Endothelial cell of umbilical vein (primary cell): ENCODE measurements around the gene CAPN2. TPM values are rescaled to one million over a fixed set of nuclear protein-coding genes. Genes with fewer than 3 reads are reported as not detected.

Experiments
- BruUV-seq: library from RNA; stranded (reverse); fragments of 400-500 nt; replicated peaks from 2 replicates; lab custom pipeline; 2021; lab: Mats Ljungman, UMichigan
- CTCF ChIA-PET: fragments of 300-600, 350-600 bp; sonication (Branson Sonifier 250); formaldehyde crosslinking; loops from one replicate; lab custom pipeline; 2021; ENCODE audit warnings: antibody characterized with exemption, inconsistent platforms; lab: Charles Lee
- POLR2A ChIA-PET: fragments of 300-600, 350-600 bp; sonication (Branson Sonifier 250); formaldehyde crosslinking; loops from one replicate; lab custom pipeline; 2021; ENCODE audit warnings: antibody characterized with exemption, inconsistent platforms; lab: Charles Lee
- DNase-seq: peaks from one replicate; pipeline ENCODE4 v3.0.0-alpha.2; 2011; ENCODE audit warnings: low read depth, low spot score
- FAIRE-seq: peaks from 2 replicates; lab custom pipeline; 2011; peaks lifted over from hg19 to GRCh38; lab: Jason Lieb, UNC
- H2AFZ ChIP-seq: 2 replicates; pipeline ENCODE4 v1.6.0; 2012; ENCODE audit warnings: low read depth, low read length, control low read depth, inconsistent platforms
- H3K27ac ChIP-seq: 2 replicates; pipeline ENCODE4 v1.5.1; 2011; ENCODE audit warnings: low read depth, mild to moderate bottlenecking, control low read depth, low read length, moderate library complexity; ENCODE audit not compliant: insufficient read depth
- H3K27me3 ChIP-seq, 2 experiments: 2 replicates each; pipeline versions ENCODE4 v1.6.0 to v1.6.1; 2011; ENCODE audit warnings: low read length in 2 of 2, mixed read lengths in 1 of 2; ENCODE audit not compliant: control insufficient read depth in 2 of 2, insufficient read depth in 2 of 2
- H3K36me3 ChIP-seq, 2 experiments: 2 replicates in 1 of 2; 3 replicates in 1 of 2; pipeline ENCODE4 v1.5.1; 2011; ENCODE audit warnings: low read length in 2 of 2, mild to moderate bottlenecking in 1 of 2, moderate library complexity in 1 of 2; ENCODE audit not compliant: control insufficient read depth in 2 of 2, insufficient read depth in 2 of 2; ENCODE audit errors: extremely low read depth in 1 of 2
- H3K4me1 ChIP-seq: 3 replicates; pipeline ENCODE4 v1.5.1; 2011; ENCODE audit warnings: mild to moderate bottlenecking, low read length; ENCODE audit not compliant: control insufficient read depth, insufficient read depth; ENCODE audit errors: extremely low read depth
- H3K4me2 ChIP-seq: 2 replicates; pipeline ENCODE4 v1.6.1; 2011; ENCODE audit warnings: low read length, control low read depth, mixed read lengths; ENCODE audit not compliant: insufficient read depth
- H3K4me3 ChIP-seq, 3 experiments: fragments of 200-600 bp in 1 of 3; sonication (generic), shearing (Covaris generic) in 1 of 3; replicated peaks in 1 of 3; 2 replicates each; pipeline ENCODE4 v1.5.1; 2011 to 2016; ENCODE audit warnings: control low read depth in 3 of 3, low read length in 3 of 3, mild to moderate bottlenecking in 2 of 3, inconsistent platforms in 1 of 3, low read depth in 1 of 3, moderate library complexity in 1 of 3; ENCODE audit not compliant: insufficient read depth in 1 of 3
- H3K79me2 ChIP-seq: 2 replicates; pipeline ENCODE4 v1.6.0; 2012; ENCODE audit warnings: low read length, inconsistent platforms; ENCODE audit not compliant: control insufficient read depth, insufficient read depth
- H3K9ac ChIP-seq: replicated peaks from 2 replicates; pipeline ENCODE3; 2011; ENCODE audit warnings: low read length, control low read depth; ENCODE audit not compliant: insufficient read depth; ENCODE audit errors: extremely low read depth
- H3K9me1 ChIP-seq: replicated peaks from 3 replicates; pipeline ENCODE4 v1.6.0; 2011; ENCODE audit warnings: mild to moderate bottlenecking, low read length; ENCODE audit not compliant: control insufficient read depth, insufficient read depth; ENCODE audit errors: extremely low read depth
- H3K9me3 ChIP-seq: replicated peaks from 2 replicates; pipeline ENCODE4 v1.5.1; 2012; ENCODE audit warnings: low read length, inconsistent platforms; ENCODE audit not compliant: control insufficient read depth, insufficient read depth
- H4K20me1 ChIP-seq: replicated peaks from 2 replicates; pipeline ENCODE3; 2011; ENCODE audit warnings: mild to moderate bottlenecking, low read length; ENCODE audit not compliant: control insufficient read depth, insufficient read depth; ENCODE audit errors: extremely low read depth
- CTCF ChIP-seq, 2 donors: IDR thresholded peaks; 1 replicate in 1 of 2; 2 replicates in 1 of 2; pipeline ENCODE4 v1.5.1; 2011; ENCODE audit warnings: low read length in 2 of 2, mild to moderate bottlenecking in 2 of 2, moderate library complexity in 2 of 2, control low read depth in 1 of 2, inconsistent platforms in 1 of 2, low read depth in 1 of 2; ENCODE audit not compliant: insufficient read depth in 1 of 2; ENCODE audit errors: extremely low read depth in 1 of 2
- EZH2 ChIP-seq: IDR thresholded peaks from 2 replicates; pipeline ENCODE4 v1.6.1; 2012; ENCODE audit warnings: borderline replicate concordance, low read depth, mild to moderate bottlenecking, moderate library complexity, low read length, inconsistent platforms; ENCODE audit not compliant: severe bottlenecking
- FOS ChIP-seq: IDR thresholded peaks from 2 replicates; pipeline ENCODE4 v1.6.1; 2011; ENCODE audit warnings: mild to moderate bottlenecking, low read length, moderate library complexity, borderline replicate concordance; ENCODE audit not compliant: insufficient read depth
- GATA2 ChIP-seq: IDR thresholded peaks from 2 replicates; pipeline ENCODE4 v1.7.0; 2011; ENCODE audit warnings: low read depth, mild to moderate bottlenecking, moderate library complexity, mixed read lengths, low read length; ENCODE audit not compliant: insufficient read length, insufficient read depth
- JUN ChIP-seq: IDR thresholded peaks from 2 replicates; pipeline ENCODE4 v1.6.1; 2011; ENCODE audit warnings: borderline replicate concordance, low read depth; ENCODE audit not compliant: insufficient read length, insufficient read depth
- MAX ChIP-seq: IDR thresholded peaks from 2 replicates; pipeline ENCODE4 v1.6.1; 2011; ENCODE audit not compliant: insufficient read depth, insufficient read length
- MYC ChIP-seq: IDR thresholded peaks from one replicate; pipeline ENCODE4 v1.6.1; 2011; ENCODE audit warnings: mild to moderate bottlenecking, low read depth, low read length
- POLR2A ChIP-seq: IDR thresholded peaks from 2 replicates; pipeline ENCODE4 v1.6.1; 2012; ENCODE audit warnings: low read depth, mild to moderate bottlenecking, control low read depth, low read length
- POLR2AphosphoS5 ChIP-seq: IDR thresholded peaks from 2 replicates; pipeline ENCODE4 v1.6.1; 2012; ENCODE audit warnings: low read depth, mild to moderate bottlenecking, control low read depth, low read length, moderate library complexity; ENCODE audit not compliant: insufficient read depth
- dilution Hi-C: fragments of 300-500 bp; cut with MboI; formaldehyde crosslinking; loops from one replicate; pipeline ENCODE4 v1.15.0; 2019; ENCODE audit warnings: low sequenced_read_pairs; ENCODE audit not compliant: extremely low pct_ligation_motif_present
- intact Hi-C: fragments of 100-400 bp; cut with micrococcal nuclease; formaldehyde crosslinking; loops from one replicate; pipeline ENCODE4 v1.10.0; 2022
- polyA plus RNA-seq, 4 experiments: library from polyadenylated mRNA; depleted of rRNA in 3 of 4; stranded (reverse) in 3 of 4; unstranded in 1 of 4; fragments of >200 nt; gene quantifications; 2 replicates each; pipeline versions ENCODE4 v1.2.1 to v1.2.3, GENCODE V29; 2011 to 2012; ENCODE audit warnings: missing spikeins in 1 of 4
- total RNA-seq: library from RNA; stranded (reverse); gene quantifications from 2 replicates; pipeline ENCODE4 v1.2.3, GENCODE V29; 2021

Gene CAPN2
- total and polyA plus RNA-seq, 2 donors (not counting 3 experiments of a cell fraction or from before 2014, with no cell fraction given): 110 to 420 TPM

GRCh38 chr1:223780949-223781348 lies 68.6 kb downstream of the CAPN2 start:
- Histone ChIP-seq H2AFZ (no peak overlapping the region), H3K79me2 (no peaks in the 10 kb centered on the region), H3K27me3 (no peaks in the 10 kb centered on the region), H3K4me2 (no peak overlapping the region), H3K9me3 (no peaks in the 10 kb centered on the region), H3K4me1 (peaks cover 14% of the 10 kb centered on the region), H3K27ac (no peak overlapping the region), H3K36me3 (peaks cover 11 to 14% of the 10 kb centered on the region in 2 experiments), H3K9me1 (no peaks in the 10 kb centered on the region), H3K4me3 (no peak overlapping the region), H3K9ac (no peak overlapping the region), H4K20me1 (no peaks in the 10 kb centered on the region)
- dilution Hi-C loops (no loop called here), intact Hi-C loops (no loop called here)
- FAIRE-seq: no peak
- CTCF ChIA-PET: interaction anchor here (1.1 to 2.1 kb wide), 3 partner anchors 10 to 31 kb away, joined by 3 to 5 read pairs (median 3); no protein-coding TSS in a partner anchor
- TF ChIP-seq JUN: no peak
- TF ChIP-seq CTCF (IDR thresholded peaks at IDR 0.05; ENCODE audit: extremely low read depth in 1 of 2, insufficient read depth in 1 of 2, low read depth in 1 of 2, low read length in 2 of 2): no peak
- TF ChIP-seq FOS: no peak
- TF ChIP-seq MYC: no peak
- no peak for TF ChIP-seq GATA2
- no peak for TF ChIP-seq MAX
- no peak for TF ChIP-seq POLR2AphosphoS5
- no peak for TF ChIP-seq EZH2
- no peak for TF ChIP-seq POLR2A
- BruUV-seq: no TSS peak
- DNase-seq: no peak
- POLR2A ChIA-PET: no interaction called here
